ENCODE results near the gene COX8C. TPM values are rescaled to one million over a fixed set of nuclear protein-coding genes. Genes with fewer than 3 reads are reported as not detected.

The COX8C gene
- total RNA-seq, 1 donor from 2014 or later: 1.2 TPM

DNA sequence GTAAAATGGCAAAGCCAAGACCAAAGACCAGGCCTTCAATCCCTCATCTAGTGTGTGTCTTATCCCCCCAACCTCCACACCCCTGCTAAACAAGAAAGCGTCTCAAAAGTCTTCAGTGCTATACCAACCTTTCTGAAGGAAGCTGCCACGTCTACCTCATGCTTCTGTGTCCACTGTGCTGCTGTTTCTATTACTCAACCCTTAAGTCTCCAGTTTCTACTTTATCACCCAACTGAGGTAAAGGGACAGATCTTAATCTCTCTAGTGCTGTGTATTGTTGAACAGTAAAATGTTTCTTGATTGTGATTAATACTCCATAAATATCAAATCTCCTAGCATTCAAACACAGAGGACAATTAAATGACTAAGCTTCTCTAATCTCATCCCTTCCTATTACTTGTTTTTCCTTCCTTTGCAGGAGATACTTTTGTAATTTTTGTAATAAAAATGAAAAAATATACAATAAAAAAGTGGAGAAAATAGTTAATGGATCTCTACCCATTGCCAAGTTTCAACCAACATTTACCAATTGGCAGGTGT, 37.5 kb upstream of the COX8C start:
- Mint-ChIP-seq H3K36me3 (no peaks in the 10 kb centered on the region), H3K27ac (no peak overlapping the region), H3K9me3 (no peaks in the 10 kb centered on the region), H3K4me1 (peaks cover 18% of the 10 kb centered on the region), H3K4me3 (no peak overlapping the region), H3K27me3 (ENCODE audit: low read depth) (no peaks in the 10 kb centered on the region)
- TF ChIP-seq, protein P1, sequence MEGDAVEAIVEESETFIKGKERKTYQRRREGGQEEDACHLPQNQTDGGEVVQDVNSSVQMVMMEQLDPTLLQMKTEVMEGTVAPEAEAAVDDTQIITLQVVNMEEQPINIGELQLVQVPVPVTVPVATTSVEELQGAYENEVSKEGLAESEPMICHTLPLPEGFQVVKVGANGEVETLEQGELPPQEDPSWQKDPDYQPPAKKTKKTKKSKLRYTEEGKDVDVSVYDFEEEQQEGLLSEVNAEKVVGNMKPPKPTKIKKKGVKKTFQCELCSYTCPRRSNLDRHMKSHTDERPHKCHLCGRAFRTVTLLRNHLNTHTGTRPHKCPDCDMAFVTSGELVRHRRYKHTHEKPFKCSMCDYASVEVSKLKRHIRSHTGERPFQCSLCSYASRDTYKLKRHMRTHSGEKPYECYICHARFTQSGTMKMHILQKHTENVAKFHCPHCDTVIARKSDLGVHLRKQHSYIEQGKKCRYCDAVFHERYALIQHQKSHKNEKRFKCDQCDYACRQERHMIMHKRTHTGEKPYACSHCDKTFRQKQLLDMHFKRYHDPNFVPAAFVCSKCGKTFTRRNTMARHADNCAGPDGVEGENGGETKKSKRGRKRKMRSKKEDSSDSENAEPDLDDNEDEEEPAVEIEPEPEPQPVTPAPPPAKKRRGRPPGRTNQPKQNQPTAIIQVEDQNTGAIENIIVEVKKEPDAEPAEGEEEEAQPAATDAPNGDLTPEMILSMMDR (IDR thresholded peaks at IDR 0.05; ENCODE audit: unreplicated experiment): no peak
- DNase-seq (ENCODE audit: low spot score in 2 of 2, unreplicated experiment in 2 of 2): no peak

DNA sequence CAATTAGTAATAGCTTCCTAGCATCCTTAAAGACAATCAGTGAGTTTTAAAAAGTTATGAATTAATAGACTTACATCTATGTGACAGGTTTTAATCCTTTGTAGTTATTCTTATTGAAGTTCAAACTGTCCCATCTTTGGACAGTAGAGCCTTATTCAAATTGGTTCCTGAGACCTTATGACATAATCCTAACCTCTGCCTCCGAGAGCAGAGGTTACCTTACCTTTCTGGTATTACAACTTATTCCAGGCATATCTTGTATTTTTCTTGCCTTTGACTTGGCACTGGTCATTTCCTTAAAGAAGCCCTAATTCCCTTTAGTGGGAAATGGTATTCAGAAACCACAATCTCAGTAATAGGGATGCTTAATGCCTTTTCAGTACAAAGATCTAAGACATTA, 35.9 kb upstream of the COX8C start:
- Mint-ChIP-seq H3K4me1 (peaks cover 14% of the 10 kb centered on the region), H3K27me3 (ENCODE audit: low read depth) (no peaks in the 10 kb centered on the region), H3K27ac (no peak overlapping the region), H3K4me3 (no peak overlapping the region), H3K9me3 (no peaks in the 10 kb centered on the region), H3K36me3 (no peaks in the 10 kb centered on the region)
- TF ChIP-seq, protein P1 (IDR thresholded peaks at IDR 0.05; ENCODE audit: unreplicated experiment): no peak
- no peak for DNase-seq (ENCODE audit: low spot score in 2 of 2, unreplicated experiment in 2 of 2)

DNA sequence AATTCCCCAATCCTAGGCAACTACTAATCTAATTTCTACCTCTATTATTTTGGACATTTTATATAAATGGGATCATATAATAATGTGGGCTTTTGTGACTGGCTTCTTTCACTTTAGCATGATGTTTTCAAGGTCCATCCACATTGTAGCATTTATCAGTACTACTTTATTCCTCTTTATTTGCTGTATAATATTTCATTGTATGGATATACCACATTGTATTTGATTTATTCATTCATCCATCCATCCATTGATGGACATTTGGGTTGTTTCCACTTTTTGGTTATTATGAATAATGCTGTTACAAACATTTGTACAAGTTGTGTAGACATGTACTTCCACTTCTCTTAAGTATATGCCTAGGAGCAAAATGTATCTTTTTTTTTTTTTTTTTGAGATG, 31.4 kb upstream of the COX8C start:
- TF ChIP-seq, protein P1 (IDR thresholded peaks at IDR 0.05; ENCODE audit: unreplicated experiment): no peak
- Mint-ChIP-seq H3K4me3 (no peak overlapping the region), H3K4me1 (peaks cover 10% of the 10 kb centered on the region), H3K27ac (no peak overlapping the region), H3K27me3 (ENCODE audit: low read depth) (no peaks in the 10 kb centered on the region), H3K36me3 (peaks cover 3% of the 10 kb centered on the region), H3K9me3 (no peaks in the 10 kb centered on the region)
- no peak for DNase-seq (ENCODE audit: low spot score in 2 of 2, unreplicated experiment in 2 of 2)

DNA sequence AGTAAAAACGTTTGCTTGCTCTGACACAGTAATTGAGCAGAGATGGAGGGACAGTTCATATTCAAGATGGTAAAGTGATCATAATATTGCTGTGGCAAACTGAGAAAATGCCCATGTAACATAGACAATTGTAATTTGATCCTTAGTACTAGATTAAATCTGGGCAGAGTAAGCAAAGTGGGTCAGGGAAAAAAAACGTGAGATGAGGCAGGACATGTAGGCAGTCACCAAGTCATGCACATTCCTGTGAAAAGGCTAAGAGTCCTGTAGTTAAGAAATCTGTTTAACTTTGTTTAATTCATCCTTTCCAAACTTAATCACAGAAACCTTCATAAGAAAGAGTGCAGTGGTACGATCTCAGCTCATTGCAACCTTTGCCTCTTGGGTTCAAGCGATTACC, 30.3 kb upstream of the COX8C start:
- no peak overlapping the region for H3K27ac Mint-ChIP-seq
- TF ChIP-seq, protein P1 (IDR thresholded peaks at IDR 0.05; ENCODE audit: unreplicated experiment): no peak
- DNase-seq (ENCODE audit: low spot score in 2 of 2, unreplicated experiment in 2 of 2): no peak
- no peaks in the 10 kb centered on the region for H3K27me3 Mint-ChIP-seq (ENCODE audit: low read depth)
- peaks cover 3% of the 10 kb centered on the region for H3K36me3 Mint-ChIP-seq
- H3K9me3 Mint-ChIP-seq: no peaks in the 10 kb centered on the region
- no peak overlapping the region for H3K4me3 Mint-ChIP-seq
- peaks cover 10% of the 10 kb centered on the region for H3K4me1 Mint-ChIP-seq

DNA sequence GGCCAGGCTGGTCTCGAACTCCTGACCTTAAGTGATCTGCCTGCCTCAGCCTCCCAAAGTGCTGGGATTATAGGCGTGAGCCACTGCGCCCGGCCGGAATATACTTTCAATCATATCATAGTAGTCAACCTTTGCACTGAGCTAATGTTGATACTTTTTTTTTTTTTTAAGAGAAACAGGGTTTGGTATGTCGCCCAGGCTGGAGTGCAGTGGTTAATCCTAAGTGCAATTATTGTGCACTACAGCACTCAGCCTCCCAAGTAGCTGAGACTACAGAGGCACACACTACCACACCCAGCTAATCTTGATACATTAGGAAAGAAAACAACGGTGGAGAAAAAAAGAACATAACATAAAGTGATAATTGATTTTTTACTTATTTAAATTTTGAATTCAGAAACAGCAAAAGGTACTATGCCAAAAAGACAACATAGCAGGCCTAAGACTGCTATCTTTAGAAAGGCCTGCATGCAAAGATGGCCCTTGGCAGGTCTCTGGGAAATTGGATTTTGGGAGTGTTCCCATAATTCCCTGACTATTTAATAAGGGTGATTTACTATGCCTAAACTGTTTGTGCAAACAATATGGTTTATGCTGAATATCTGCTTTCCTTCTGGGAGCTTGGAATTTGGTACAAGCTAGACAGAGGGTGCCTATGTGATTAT, 29.6 kb upstream of the COX8C start:
- H3K27me3 Mint-ChIP-seq (ENCODE audit: low read depth): no peaks in the 10 kb centered on the region
- H3K4me1 Mint-ChIP-seq: peaks cover 10% of the 10 kb centered on the region
- H3K9me3 Mint-ChIP-seq: no peaks in the 10 kb centered on the region
- H3K27ac Mint-ChIP-seq: peak overlapping the region; percentile 7
- no peak for DNase-seq (ENCODE audit: low spot score in 2 of 2, unreplicated experiment in 2 of 2)
- TF ChIP-seq, protein P1 (IDR thresholded peaks at IDR 0.05; ENCODE audit: unreplicated experiment): no peak
- H3K36me3 Mint-ChIP-seq: peaks cover 3% of the 10 kb centered on the region
- H3K4me3 Mint-ChIP-seq: no peak overlapping the region
